ENCODE measurements around the gene RIC8B.

Gene RIC8B

DNA sequence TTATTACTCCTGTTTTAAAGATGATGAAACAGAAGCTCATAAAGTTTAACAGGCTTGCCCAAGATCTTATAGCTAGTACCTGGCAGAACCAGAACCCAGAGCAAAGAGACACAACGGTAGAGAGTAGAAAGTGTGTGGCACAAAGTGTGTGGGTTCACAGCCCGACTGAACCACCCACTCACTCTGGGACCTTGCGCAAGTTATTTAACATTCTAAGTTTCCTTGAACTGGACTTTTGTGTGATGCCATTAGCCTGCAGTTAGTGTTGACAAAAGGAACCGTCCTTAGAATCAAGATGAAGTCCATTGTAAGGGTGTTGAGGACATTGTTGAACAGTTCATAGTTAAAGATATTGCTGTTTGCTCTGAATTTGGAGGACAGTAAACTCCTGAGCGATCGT, 29.9 kb upstream of the RIC8B start:
- TF ChIP-seq, protein P1, sequence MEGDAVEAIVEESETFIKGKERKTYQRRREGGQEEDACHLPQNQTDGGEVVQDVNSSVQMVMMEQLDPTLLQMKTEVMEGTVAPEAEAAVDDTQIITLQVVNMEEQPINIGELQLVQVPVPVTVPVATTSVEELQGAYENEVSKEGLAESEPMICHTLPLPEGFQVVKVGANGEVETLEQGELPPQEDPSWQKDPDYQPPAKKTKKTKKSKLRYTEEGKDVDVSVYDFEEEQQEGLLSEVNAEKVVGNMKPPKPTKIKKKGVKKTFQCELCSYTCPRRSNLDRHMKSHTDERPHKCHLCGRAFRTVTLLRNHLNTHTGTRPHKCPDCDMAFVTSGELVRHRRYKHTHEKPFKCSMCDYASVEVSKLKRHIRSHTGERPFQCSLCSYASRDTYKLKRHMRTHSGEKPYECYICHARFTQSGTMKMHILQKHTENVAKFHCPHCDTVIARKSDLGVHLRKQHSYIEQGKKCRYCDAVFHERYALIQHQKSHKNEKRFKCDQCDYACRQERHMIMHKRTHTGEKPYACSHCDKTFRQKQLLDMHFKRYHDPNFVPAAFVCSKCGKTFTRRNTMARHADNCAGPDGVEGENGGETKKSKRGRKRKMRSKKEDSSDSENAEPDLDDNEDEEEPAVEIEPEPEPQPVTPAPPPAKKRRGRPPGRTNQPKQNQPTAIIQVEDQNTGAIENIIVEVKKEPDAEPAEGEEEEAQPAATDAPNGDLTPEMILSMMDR (IDR thresholded peaks at IDR 0.05; ENCODE audit: low read depth, low read length, missing control alignments), result no peak
- H3K4me3 ChIP-seq (replicated peaks; ENCODE audit: low read depth, low read length), result no peak overlapping the region
- DNase-seq (ENCODE audit: extremely low read depth, low read depth), result no peak

GRCh38 chr12:106745181-106745745, 29.2 kb upstream of the RIC8B start:
- TF ChIP-seq, protein P1 (IDR thresholded peaks at IDR 0.05; ENCODE audit: low read depth, low read length, missing control alignments), result no peak
- DNase-seq (ENCODE audit: extremely low read depth, low read depth), result no peak
- no peak overlapping the region for H3K4me3 ChIP-seq (replicated peaks; ENCODE audit: low read depth, low read length)

GRCh38 chr12:106747973-106748436, 26.5 kb upstream of the RIC8B start:
- H3K4me3 ChIP-seq (replicated peaks; ENCODE audit: low read depth, low read length), result no peak overlapping the region
- TF ChIP-seq, protein P1 (IDR thresholded peaks at IDR 0.05; ENCODE audit: low read depth, low read length, missing control alignments), result no peak
- DNase-seq (ENCODE audit: extremely low read depth, low read depth), result no peak

GRCh38 chr12:106750524-106750923, 24.0 kb upstream of the RIC8B start:
- TF ChIP-seq, protein P1 (IDR thresholded peaks at IDR 0.05; ENCODE audit: low read depth, low read length, missing control alignments), result no peak
- H3K4me3 ChIP-seq (replicated peaks; ENCODE audit: low read depth, low read length), result no peak overlapping the region
- DNase-seq (ENCODE audit: extremely low read depth, low read depth), result no peak

DNA sequence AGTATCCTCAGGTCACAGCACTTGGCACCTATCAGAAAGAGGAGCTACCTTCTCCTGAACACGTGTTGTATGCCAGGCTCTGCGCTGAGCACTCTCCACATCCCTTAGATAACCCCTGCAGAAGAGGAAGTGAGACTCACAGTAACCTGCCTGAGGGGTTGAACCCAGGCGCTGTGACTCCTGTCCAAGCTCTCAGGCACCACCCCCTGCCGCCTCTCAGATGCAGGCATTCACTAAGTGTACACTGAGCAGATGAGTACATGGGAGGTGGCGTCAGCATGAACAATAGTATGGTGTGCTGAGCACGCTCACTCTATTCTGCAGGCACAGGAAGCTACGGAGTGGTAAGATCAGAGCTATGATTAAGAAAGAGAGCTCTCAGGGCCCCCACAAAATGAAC, 21.0 kb upstream of the RIC8B start:
- TF ChIP-seq, protein P1 (IDR thresholded peaks at IDR 0.05; ENCODE audit: low read depth, low read length, missing control alignments), result no peak
- H3K4me3 ChIP-seq (replicated peaks; ENCODE audit: low read depth, low read length), result no peak overlapping the region
- DNase-seq (ENCODE audit: extremely low read depth, low read depth), result no peak

GRCh38 chr12:106754331-106754730, 20.2 kb upstream of the RIC8B start:
- no peak overlapping the region for H3K4me3 ChIP-seq (replicated peaks; ENCODE audit: low read depth, low read length)
- no peak for DNase-seq (ENCODE audit: extremely low read depth, low read depth)
- TF ChIP-seq, protein P1 (IDR thresholded peaks at IDR 0.05; ENCODE audit: low read depth, low read length, missing control alignments), result no peak

Data from HFF-Myc (cell line).